Measurements from ENCODE around the gene HBM.
"Not testable (repeated sequence)": the region's sequence is repeated elsewhere in the genome, so short reads cannot be mapped to it uniquely, and the experiment has no call there.

Gene HBM

GRCh38 chr16:188674-189073 is 22.9 kb downstream of the HBM start:
- DNase-seq, result no peak

GRCh38 chr16:189604-190186 is 23.9 kb downstream of the HBM start:
- no peak for DNase-seq

GRCh38 chr16:191831-192230 is 26.1 kb downstream of the HBM start:
- DNase-seq, result no peak

GRCh38 chr16:192686-193085 is 26.9 kb downstream of the HBM start:
- DNase-seq, result no peak

GRCh38 chr16:193441-193840 is 27.7 kb downstream of the HBM start:
- DNase-seq, result no peak

GRCh38 chr16:194516-194915 is 28.7 kb downstream of the HBM start:
- DNase-seq, result no peak

- no peak for DNase-seq
These were observed 34.6 kb downstream of the HBM start for GRCh38 chr16:200388-200787.

GRCh38 chr16:203246-203645 is 37.5 kb downstream of the HBM start:
- DNase-seq, result no peak

- DNase-seq, result not testable (repeated sequence)
These were observed 38.3 kb downstream of the HBM start for GRCh38 chr16:204046-204445.

- not testable (repeated sequence) for DNase-seq
These were observed 43.6 kb downstream of the HBM start for GRCh38 chr16:209359-209758.

- not testable (repeated sequence) for DNase-seq
These were observed 45.9 kb downstream of the HBM start for GRCh38 chr16:211631-212180.

GRCh38 chr16:212999-213398 is 47.2 kb downstream of the HBM start:
- no peak for DNase-seq
